ENCODE data around the gene GRIK4. TPM values are rescaled to one million over a fixed set of nuclear protein-coding genes. Genes with fewer than 3 reads are reported as not detected.

The GRIK4 gene
- total and polyA plus RNA-seq, 9 of the 15 experiments (the other 6 are each of a cell fraction or from before 2014, with no cell fraction given) = not detected

DNA sequence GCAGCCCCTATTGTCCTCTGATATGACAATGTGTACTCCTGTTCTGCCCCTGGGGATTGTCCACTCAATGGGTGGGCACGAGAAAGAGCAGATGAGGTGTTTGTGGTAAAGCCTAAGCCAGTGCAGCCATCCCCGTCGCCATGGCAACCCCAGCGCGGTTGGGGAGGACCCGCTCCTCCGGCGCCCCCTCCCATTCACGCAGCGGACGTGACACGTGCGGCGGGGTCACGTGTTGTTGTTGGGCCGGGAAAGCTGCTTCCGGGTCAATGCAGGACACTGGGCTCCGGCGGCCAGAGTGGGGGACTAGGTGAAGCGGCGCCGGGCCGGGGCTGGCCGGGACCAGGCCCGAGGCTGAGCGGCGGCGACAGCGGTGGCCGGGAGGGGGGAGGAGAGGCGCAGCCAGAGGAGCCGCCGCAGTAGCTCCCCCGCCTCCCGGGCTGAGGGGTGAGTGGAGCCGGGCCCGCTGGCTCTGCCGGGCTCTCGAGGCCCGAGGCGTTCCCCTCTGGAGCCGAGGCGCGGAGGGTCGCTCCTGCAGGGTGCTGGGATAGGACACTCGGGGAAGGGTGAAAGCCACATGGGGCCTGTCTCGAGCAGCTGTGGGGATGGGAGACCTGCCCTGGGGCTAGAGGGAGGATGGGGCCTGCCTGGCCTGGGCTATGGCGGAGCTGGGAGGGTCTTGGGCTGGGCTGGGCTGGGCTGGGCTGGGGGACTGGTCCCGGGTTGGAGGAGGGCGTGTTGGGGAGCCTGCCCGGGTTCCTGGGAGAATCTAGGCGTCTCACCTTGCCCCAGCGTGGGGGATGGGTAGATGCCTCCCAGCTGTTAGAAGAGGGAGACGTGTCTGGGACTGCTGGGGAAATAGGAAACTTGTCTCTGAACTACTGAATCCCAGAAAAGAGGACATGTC is 512.6 kb downstream of the GRIK4 start, which contains the start of gene TBCEL (continued):
- TF ChIP-seq, protein P1, sequence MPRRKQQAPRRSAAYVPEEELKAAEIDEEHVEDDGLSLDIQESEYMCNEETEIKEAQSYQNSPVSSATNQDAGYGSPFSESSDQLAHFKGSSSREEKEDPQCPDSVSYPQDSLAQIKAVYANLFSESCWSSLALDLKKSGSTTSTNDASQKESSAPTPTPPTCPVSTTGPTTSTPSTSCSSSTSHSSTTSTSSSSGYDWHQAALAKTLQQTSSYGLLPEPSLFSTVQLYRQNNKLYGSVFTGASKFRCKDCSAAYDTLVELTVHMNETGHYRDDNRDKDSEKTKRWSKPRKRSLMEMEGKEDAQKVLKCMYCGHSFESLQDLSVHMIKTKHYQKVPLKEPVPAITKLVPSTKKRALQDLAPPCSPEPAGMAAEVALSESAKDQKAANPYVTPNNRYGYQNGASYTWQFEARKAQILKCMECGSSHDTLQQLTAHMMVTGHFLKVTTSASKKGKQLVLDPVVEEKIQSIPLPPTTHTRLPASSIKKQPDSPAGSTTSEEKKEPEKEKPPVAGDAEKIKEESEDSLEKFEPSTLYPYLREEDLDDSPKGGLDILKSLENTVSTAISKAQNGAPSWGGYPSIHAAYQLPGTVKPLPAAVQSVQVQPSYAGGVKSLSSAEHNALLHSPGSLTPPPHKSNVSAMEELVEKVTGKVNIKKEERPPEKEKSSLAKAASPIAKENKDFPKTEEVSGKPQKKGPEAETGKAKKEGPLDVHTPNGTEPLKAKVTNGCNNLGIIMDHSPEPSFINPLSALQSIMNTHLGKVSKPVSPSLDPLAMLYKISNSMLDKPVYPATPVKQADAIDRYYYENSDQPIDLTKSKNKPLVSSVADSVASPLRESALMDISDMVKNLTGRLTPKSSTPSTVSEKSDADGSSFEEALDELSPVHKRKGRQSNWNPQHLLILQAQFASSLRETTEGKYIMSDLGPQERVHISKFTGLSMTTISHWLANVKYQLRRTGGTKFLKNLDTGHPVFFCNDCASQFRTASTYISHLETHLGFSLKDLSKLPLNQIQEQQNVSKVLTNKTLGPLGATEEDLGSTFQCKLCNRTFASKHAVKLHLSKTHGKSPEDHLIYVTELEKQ (CRISPR knock-in tag; IDR thresholded peaks at IDR 0.05) = no peak
- TF ChIP-seq, protein P2, sequence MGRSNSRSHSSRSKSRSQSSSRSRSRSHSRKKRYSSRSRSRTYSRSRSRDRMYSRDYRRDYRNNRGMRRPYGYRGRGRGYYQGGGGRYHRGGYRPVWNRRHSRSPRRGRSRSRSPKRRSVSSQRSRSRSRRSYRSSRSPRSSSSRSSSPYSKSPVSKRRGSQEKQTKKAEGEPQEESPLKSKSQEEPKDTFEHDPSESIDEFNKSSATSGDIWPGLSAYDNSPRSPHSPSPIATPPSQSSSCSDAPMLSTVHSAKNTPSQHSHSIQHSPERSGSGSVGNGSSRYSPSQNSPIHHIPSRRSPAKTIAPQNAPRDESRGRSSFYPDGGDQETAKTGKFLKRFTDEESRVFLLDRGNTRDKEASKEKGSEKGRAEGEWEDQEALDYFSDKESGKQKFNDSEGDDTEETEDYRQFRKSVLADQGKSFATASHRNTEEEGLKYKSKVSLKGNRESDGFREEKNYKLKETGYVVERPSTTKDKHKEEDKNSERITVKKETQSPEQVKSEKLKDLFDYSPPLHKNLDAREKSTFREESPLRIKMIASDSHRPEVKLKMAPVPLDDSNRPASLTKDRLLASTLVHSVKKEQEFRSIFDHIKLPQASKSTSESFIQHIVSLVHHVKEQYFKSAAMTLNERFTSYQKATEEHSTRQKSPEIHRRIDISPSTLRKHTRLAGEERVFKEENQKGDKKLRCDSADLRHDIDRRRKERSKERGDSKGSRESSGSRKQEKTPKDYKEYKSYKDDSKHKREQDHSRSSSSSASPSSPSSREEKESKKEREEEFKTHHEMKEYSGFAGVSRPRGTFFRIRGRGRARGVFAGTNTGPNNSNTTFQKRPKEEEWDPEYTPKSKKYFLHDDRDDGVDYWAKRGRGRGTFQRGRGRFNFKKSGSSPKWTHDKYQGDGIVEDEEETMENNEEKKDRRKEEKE (IDR thresholded peaks at IDR 0.05; ENCODE audit: borderline replicate concordance in 1 of 2, control insufficient read depth in 1 of 2, low read depth in 2 of 2, low read length in 1 of 2) = no peak
- TF ChIP-seq ATF7 (IDR thresholded peaks at IDR 0.05) (0 out of 2 replicates have a peak, but pooled peaks have one; percentile 17), ZNF444 (CRISPR knock-in tag; IDR thresholded peaks at IDR 0.05) (no peak), CC2D1A (IDR thresholded peaks at IDR 0.05) (no peak), ZNF174 (CRISPR knock-in tag; IDR thresholded peaks at IDR 0.05) (no peak), NONO (IDR thresholded peaks at IDR 0.05; ENCODE audit: low read depth in 2 of 2, low read length in 1 of 2) (no peak), ZNF668 (CRISPR knock-in tag; IDR thresholded peaks at IDR 0.05) (no peak), RB1 (IDR thresholded peaks at IDR 0.05; ENCODE audit: low read depth) (0 out of 2 replicates have a peak, but pooled peaks have one; percentile 29), ZNF24 (IDR thresholded peaks at IDR 0.05) (no peak)
- TF ChIP-seq, protein P3, sequence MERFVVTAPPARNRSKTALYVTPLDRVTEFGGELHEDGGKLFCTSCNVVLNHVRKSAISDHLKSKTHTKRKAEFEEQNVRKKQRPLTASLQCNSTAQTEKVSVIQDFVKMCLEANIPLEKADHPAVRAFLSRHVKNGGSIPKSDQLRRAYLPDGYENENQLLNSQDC (CRISPR knock-in tag; IDR thresholded peaks at IDR 0.05) = no peak
- TF ChIP-seq, protein P4, sequence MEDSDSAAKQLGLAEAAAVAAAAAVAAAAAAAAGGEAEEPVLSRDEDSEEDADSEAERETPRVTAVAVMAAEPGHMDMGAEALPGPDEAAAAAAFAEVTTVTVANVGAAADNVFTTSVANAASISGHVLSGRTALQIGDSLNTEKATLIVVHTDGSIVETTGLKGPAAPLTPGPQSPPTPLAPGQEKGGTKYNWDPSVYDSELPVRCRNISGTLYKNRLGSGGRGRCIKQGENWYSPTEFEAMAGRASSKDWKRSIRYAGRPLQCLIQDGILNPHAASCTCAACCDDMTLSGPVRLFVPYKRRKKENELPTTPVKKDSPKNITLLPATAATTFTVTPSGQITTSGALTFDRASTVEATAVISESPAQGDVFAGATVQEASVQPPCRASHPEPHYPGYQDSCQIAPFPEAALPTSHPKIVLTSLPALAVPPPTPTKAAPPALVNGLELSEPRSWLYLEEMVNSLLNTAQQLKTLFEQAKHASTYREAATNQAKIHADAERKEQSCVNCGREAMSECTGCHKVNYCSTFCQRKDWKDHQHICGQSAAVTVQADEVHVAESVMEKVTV (CRISPR knock-in tag; IDR thresholded peaks at IDR 0.05) = no peak

All from K562 (cell line).